Transverse colon (tissue), 4 donors: ENCODE results near the gene PBX4.

Experiments used
- EP300 ChIP-seq: sonication (generic); formaldehyde crosslinking; IDR thresholded peaks from one replicate; pipeline ENCODE4 v1.6.1; 2017; ENCODE audit warnings: antibody characterized with exemption, low read depth
- POLR2A ChIP-seq: fragments of 450-650 bp; IDR thresholded peaks from one replicate; pipeline ENCODE4 v1.6.1; 2016; ENCODE audit warnings: antibody characterized with exemption, mild to moderate bottlenecking, moderate library complexity
- POLR2AphosphoS5 ChIP-seq, 3 donors: sonication (generic); formaldehyde crosslinking; IDR thresholded peaks; one replicate each; pipeline ENCODE4 v1.6.1; 2016; ENCODE audit warnings: antibody characterized with exemption in 3 of 3
- TF ChIP-seq, protein P1 (sequence below), 5 experiments: fragments of 200-600 bp in 3 of 5; fragments of 450-650 bp in 2 of 5; sonication (generic) in 3 of 5; IDR thresholded peaks; 1 replicate in 2 of 5; 2 replicates in 3 of 5; pipeline ENCODE4 v1.5.1; 2016 to 2017; ENCODE audit warnings: antibody characterized with exemption in 5 of 5, inconsistent platforms in 3 of 5, mild to moderate bottlenecking in 2 of 5, moderate library complexity in 1 of 5

DNA sequence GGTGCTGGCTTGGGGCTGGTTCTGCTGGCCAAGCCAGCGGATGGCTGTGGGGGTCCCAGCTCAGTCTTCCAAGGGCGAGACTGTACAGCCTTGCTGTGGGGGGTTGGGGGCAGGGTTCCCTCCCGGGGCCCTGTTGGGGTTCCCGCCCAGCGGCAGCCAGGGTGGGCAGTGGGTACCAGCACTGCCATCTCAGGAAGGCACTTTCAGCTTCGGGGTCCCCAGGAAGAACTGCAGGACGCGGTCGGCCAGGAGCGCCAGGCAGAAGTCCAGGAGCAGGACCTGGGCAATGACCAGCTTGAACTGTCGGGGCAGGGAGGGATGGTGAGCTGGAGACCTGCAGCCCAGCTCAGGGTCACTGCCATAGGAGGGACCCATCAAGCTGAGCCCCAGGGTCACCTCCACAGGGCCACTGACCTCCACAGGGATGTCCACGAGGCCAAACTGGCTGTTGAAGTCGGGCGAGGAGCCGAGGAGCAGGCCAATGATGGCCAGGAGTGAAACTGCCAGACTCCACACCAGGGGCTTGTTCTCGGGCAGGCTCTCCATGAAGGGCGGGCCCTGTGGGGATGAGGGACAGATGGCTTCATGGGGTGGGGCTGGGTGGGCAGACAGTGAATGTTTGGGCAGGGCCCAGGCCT is 26.9 kb upstream of the PBX4 start:
- TF ChIP-seq, protein P1, sequence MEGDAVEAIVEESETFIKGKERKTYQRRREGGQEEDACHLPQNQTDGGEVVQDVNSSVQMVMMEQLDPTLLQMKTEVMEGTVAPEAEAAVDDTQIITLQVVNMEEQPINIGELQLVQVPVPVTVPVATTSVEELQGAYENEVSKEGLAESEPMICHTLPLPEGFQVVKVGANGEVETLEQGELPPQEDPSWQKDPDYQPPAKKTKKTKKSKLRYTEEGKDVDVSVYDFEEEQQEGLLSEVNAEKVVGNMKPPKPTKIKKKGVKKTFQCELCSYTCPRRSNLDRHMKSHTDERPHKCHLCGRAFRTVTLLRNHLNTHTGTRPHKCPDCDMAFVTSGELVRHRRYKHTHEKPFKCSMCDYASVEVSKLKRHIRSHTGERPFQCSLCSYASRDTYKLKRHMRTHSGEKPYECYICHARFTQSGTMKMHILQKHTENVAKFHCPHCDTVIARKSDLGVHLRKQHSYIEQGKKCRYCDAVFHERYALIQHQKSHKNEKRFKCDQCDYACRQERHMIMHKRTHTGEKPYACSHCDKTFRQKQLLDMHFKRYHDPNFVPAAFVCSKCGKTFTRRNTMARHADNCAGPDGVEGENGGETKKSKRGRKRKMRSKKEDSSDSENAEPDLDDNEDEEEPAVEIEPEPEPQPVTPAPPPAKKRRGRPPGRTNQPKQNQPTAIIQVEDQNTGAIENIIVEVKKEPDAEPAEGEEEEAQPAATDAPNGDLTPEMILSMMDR (IDR thresholded peaks at IDR 0.05) = no peak
- TF ChIP-seq EP300 (no peak), POLR2AphosphoS5 (IDR thresholded peaks at IDR 0.05) (no peak), POLR2A (no peak)
